Measurements from ENCODE around the gene IL18.

Gene IL18

GRCh38 chr11:112156153-112156955, 7.5 kb downstream of the IL18 start:
- in situ Hi-C loops (cut with MboI; ENCODE audit: low sequenced_read_pairs, unreplicated experiment), result no loop called here
- DNase-seq (ENCODE audit: low spot score), result no peak
- TF ChIP-seq CTCF (IDR thresholded peaks at IDR 0.05; ENCODE audit: borderline replicate concordance, control extremely low read depth, extremely low read depth, insufficient read depth, missing control alignments), result no peak

- TF ChIP-seq CTCF (IDR thresholded peaks at IDR 0.05; ENCODE audit: borderline replicate concordance, control extremely low read depth, extremely low read depth, insufficient read depth, missing control alignments), result no peak
- in situ Hi-C loops (cut with MboI; ENCODE audit: low sequenced_read_pairs, unreplicated experiment), result no loop called here
- DNase-seq (ENCODE audit: low spot score), result no peak
Measured at GRCh38 chr11:112150517-112150916, 13.4 kb downstream of the IL18 start.

- DNase-seq (ENCODE audit: low spot score), result no peak
- TF ChIP-seq CTCF (IDR thresholded peaks at IDR 0.05; ENCODE audit: borderline replicate concordance, control extremely low read depth, extremely low read depth, insufficient read depth, missing control alignments), result no peak
- in situ Hi-C loops (cut with MboI; ENCODE audit: low sequenced_read_pairs, unreplicated experiment), result no loop called here
Measured at GRCh38 chr11:112143597-112143996, 20.3 kb downstream of the IL18 start.

- no peak for TF ChIP-seq CTCF (IDR thresholded peaks at IDR 0.05; ENCODE audit: borderline replicate concordance, control extremely low read depth, extremely low read depth, insufficient read depth, missing control alignments)
- in situ Hi-C loops (cut with MboI; ENCODE audit: low sequenced_read_pairs, unreplicated experiment), result no loop called here
- DNase-seq (ENCODE audit: low spot score), result no peak
Measured at GRCh38 chr11:112134473-112134872, 29.4 kb downstream of the IL18 start.

GRCh38 chr11:112132737-112133136, 31.2 kb downstream of the IL18 start:
- DNase-seq (ENCODE audit: low spot score), result no peak
- in situ Hi-C loops (cut with MboI; ENCODE audit: low sequenced_read_pairs, unreplicated experiment), result no loop called here
- no peak for TF ChIP-seq CTCF (IDR thresholded peaks at IDR 0.05; ENCODE audit: borderline replicate concordance, control extremely low read depth, extremely low read depth, insufficient read depth, missing control alignments)

- TF ChIP-seq CTCF (IDR thresholded peaks at IDR 0.05; ENCODE audit: borderline replicate concordance, control extremely low read depth, extremely low read depth, insufficient read depth, missing control alignments), result no peak
- in situ Hi-C loops (cut with MboI; ENCODE audit: low sequenced_read_pairs, unreplicated experiment), result no loop called here
- DNase-seq (ENCODE audit: low spot score), result no peak
Measured at GRCh38 chr11:112129656-112130055, 34.2 kb downstream of the IL18 start.
